SK-N-SH (cell line): ENCODE data around the gene DGLUCY. TPM values are rescaled to one million over a fixed set of nuclear protein-coding genes. Genes with fewer than 3 reads are reported as not detected.

Source experiments
- CTCF ChIA-PET: fragments of 300-600, 350-600 bp; formaldehyde crosslinking; extraction: SDS; loops from one replicate; lab custom pipeline; 2021; lab: Yijun Ruan, JAX
- POLR2A ChIA-PET: fragments of 350-600 bp; sonication (Branson Sonifier 250); formaldehyde crosslinking; extraction: SDS; loops from one replicate; lab custom pipeline; 2020; ENCODE audit warnings: antibody characterized with exemption, inconsistent platforms; lab: Yijun Ruan, JAX
- DNase-seq: peaks from one replicate; pipeline ENCODE4 v3.0.0; 2012
- H2AFZ ChIP-seq: fragments of 200-600 bp; sonication (generic); 2 replicates; pipeline ENCODE4 v1.8.1; 2016; ENCODE audit warnings: antibody characterized with exemption, mild to moderate bottlenecking, low read depth
- H3F3A ChIP-seq: fragments of 200-600 bp; sonication (generic); replicated peaks from 2 replicates; pipeline ENCODE3; 2016; ENCODE audit warnings: antibody characterized with exemption, mild to moderate bottlenecking; ENCODE audit not compliant: insufficient read depth
- H3K27ac ChIP-seq, 2 experiments: fragments of 200-500 bp in 1 of 2; fragments of 200-600 bp in 1 of 2; sonication (Bioruptor generic) in 1 of 2; sonication (generic), shearing (Covaris generic) in 1 of 2; 2 replicates each; pipeline versions ENCODE4 v1.5.1 to v1.6.1; 2014 to 2016; ENCODE audit warnings: low read depth in 2 of 2, inconsistent platforms in 1 of 2, low read length in 1 of 2, mild to moderate bottlenecking in 1 of 2, mixed read lengths in 1 of 2
- H3K27me3 ChIP-seq: fragments of 200-600 bp; sonication (generic), shearing (Covaris generic); 2 replicates; pipeline ENCODE4 v1.6.1; 2016; ENCODE audit warnings: mixed run types; ENCODE audit not compliant: insufficient read depth
- H3K36me3 ChIP-seq, 2 experiments: fragments of 200-500 bp in 1 of 2; fragments of 200-600 bp in 1 of 2; sonication (Bioruptor generic) in 1 of 2; sonication (generic) in 1 of 2; replicated peaks in 1 of 2; 2 replicates each; pipeline versions ENCODE3 to v1.5.1; 2014 to 2016; ENCODE audit warnings: low read length in 1 of 2, mild to moderate bottlenecking in 1 of 2; ENCODE audit not compliant: insufficient read depth in 2 of 2, control insufficient read depth in 1 of 2
- H3K4me1 ChIP-seq, 2 experiments: fragments of 200-500 bp in 1 of 2; fragments of 200-600 bp in 1 of 2; sonication (Bioruptor generic) in 1 of 2; sonication (generic), shearing (Covaris generic) in 1 of 2; 2 replicates each; pipeline versions ENCODE4 v1.5.1 to v1.6.1; 2014 to 2016; ENCODE audit warnings: low read depth in 1 of 2, low read length in 1 of 2, mixed run types in 1 of 2; ENCODE audit not compliant: insufficient read depth in 2 of 2, control insufficient read depth in 1 of 2
- H3K4me2 ChIP-seq: fragments of 200-600 bp; sonication (generic), shearing (Covaris generic); 2 replicates; pipeline ENCODE4 v1.6.1; 2017; ENCODE audit warnings: mixed run types
- H3K4me3 ChIP-seq, 2 experiments: fragments of 200-500 bp in 1 of 2; fragments of 200-600 bp in 1 of 2; sonication (Bioruptor generic) in 1 of 2; sonication (generic), shearing (Covaris generic) in 1 of 2; 2 replicates each; pipeline versions ENCODE4 v1.5.1 to v1.8.1; 2014 to 2016; ENCODE audit warnings: low read depth in 2 of 2, inconsistent platforms in 1 of 2, low read length in 1 of 2, mild to moderate bottlenecking in 1 of 2, mixed read lengths in 1 of 2, moderate library complexity in 1 of 2
- H3K79me2 ChIP-seq: fragments of 200-600 bp; sonication (generic); 2 replicates; pipeline ENCODE4 v1.8.1; 2017; ENCODE audit warnings: mild to moderate bottlenecking; ENCODE audit not compliant: insufficient read depth
- H3K9ac ChIP-seq: fragments of 200-600 bp; sonication (generic); 2 replicates; pipeline ENCODE4 v1.6.1; 2017; ENCODE audit warnings: mixed run types
- H3K9me2 ChIP-seq: fragments of 200-600 bp; sonication (generic); 2 replicates; pipeline ENCODE4 v1.6.1; 2017; ENCODE audit warnings: mixed run types
- H3K9me3 ChIP-seq: fragments of 200-600 bp; sonication (generic); 2 replicates; pipeline ENCODE4 v1.6.1; 2017; ENCODE audit warnings: mixed run types, mild to moderate bottlenecking, moderate library complexity
- H4K20me1 ChIP-seq: fragments of 200-600 bp; sonication (generic); 2 replicates; pipeline ENCODE4 v1.6.1; 2017; ENCODE audit warnings: mild to moderate bottlenecking, mixed run types; ENCODE audit not compliant: insufficient read depth
- CHD2 ChIP-seq: fragments of 150-350 bp; IDR thresholded peaks from 2 replicates; pipeline ENCODE4 v1.6.1; 2018; ENCODE audit warnings: low read length; ENCODE audit not compliant: partially characterized antibody
- ELF1 ChIP-seq: IDR thresholded peaks from 2 replicates; pipeline ENCODE4 v1.4.0; 2012
- EP300 ChIP-seq, 2 experiments: IDR thresholded peaks; 2 replicates each; pipeline versions ENCODE4 v1.4.0 to v1.6.1; 2012; ENCODE audit warnings: borderline replicate concordance in 1 of 2, low read depth in 1 of 2, low read length in 1 of 2
- GABPA ChIP-seq: IDR thresholded peaks from 2 replicates; pipeline ENCODE4 v1.4.0; 2012; ENCODE audit warnings: low read depth, mild to moderate bottlenecking
- JUND ChIP-seq: IDR thresholded peaks from 2 replicates; pipeline ENCODE4 v1.4.0; 2012
- MEF2A ChIP-seq: IDR thresholded peaks from 2 replicates; pipeline ENCODE4 v1.4.0; 2012; ENCODE audit warnings: low read depth, borderline replicate concordance
- MXI1 ChIP-seq: IDR thresholded peaks from 2 replicates; pipeline ENCODE4 v1.6.1; 2012; ENCODE audit warnings: mild to moderate bottlenecking, low read depth, low read length, improper control_type of control experiment
- PBX3 ChIP-seq: IDR thresholded peaks from 2 replicates; pipeline ENCODE4; 2012
- RCOR1 ChIP-seq: fragments of 150-350 bp; IDR thresholded peaks from 2 replicates; pipeline ENCODE4 v1.6.1; 2017; ENCODE audit warnings: antibody characterized with exemption, low read length
- REST ChIP-seq: IDR thresholded peaks from 2 replicates; pipeline ENCODE4 v1.6.1; 2012; ENCODE audit warnings: mild to moderate bottlenecking, low read depth, low read length, moderate library complexity
- RFX5 ChIP-seq: IDR thresholded peaks from 2 replicates; pipeline ENCODE4 v1.6.1; 2012; ENCODE audit warnings: mild to moderate bottlenecking, improper control_type of control experiment, low read length
- SIN3A ChIP-seq: IDR thresholded peaks from 2 replicates; pipeline ENCODE4 v1.6.1; 2012; ENCODE audit warnings: low read depth, mild to moderate bottlenecking, low read length, moderate library complexity, borderline replicate concordance
- SMC3 ChIP-seq: IDR thresholded peaks from 2 replicates; pipeline ENCODE4 v1.6.1; 2012; ENCODE audit warnings: low read depth, low read length, improper control_type of control experiment
- TCF12 ChIP-seq: IDR thresholded peaks from 2 replicates; pipeline ENCODE4 v1.4.0; 2012
- TEAD4 ChIP-seq: IDR thresholded peaks from 2 replicates; pipeline ENCODE4 v1.4.0; 2012; ENCODE audit warnings: mild to moderate bottlenecking, borderline replicate concordance; ENCODE audit not compliant: insufficient read depth
- USF1 ChIP-seq: IDR thresholded peaks from 2 replicates; pipeline ENCODE4 v1.4.0; 2012; ENCODE audit warnings: low read depth, borderline replicate concordance
- ZBTB33 ChIP-seq: IDR thresholded peaks from 2 replicates; pipeline ENCODE4 v1.4.0; 2012; ENCODE audit warnings: low read depth, borderline replicate concordance
- WGBS: methylation state at CpG from one replicate; pipeline ENCODE4 v1.1.6; 2017; ENCODE audit warnings: low lambda C conversion rate; 5-methylcytosine and 5-hydroxymethylcytosine counted together
- polyA plus RNA-seq, 3 experiments: library from polyadenylated mRNA; depleted of rRNA; stranded (reverse); fragments of >200 nt; gene quantifications; 2 replicates each; pipeline ENCODE4 v1.2.3, GENCODE V29; 2012

The DGLUCY gene
- polyA plus RNA-seq, 1 of the 3 experiments (the other 2 are of a cell fraction), result 17.2 TPM

GRCh38 chr14:91211017-91211416 lies 97.1 kb downstream of the DGLUCY start:
- H3K27ac ChIP-seq, result no peak overlapping the region
- ChIA-PET CTCF (no interaction called here), POLR2A (no interaction called here)
- H3K4me1 ChIP-seq, result no peaks in the 10 kb centered on the region
- DNase-seq, result no peak
- no peaks in the 10 kb centered on the region for H3F3A ChIP-seq
- 95% methylated on average over 2 of the region's 2 CpGs for WGBS
- H4K20me1 ChIP-seq, result no peaks in the 10 kb centered on the region
- H3K79me2 ChIP-seq, result no peaks in the 10 kb centered on the region
- no peaks in the 10 kb centered on the region for H3K27me3 ChIP-seq
- H3K4me2 ChIP-seq, result no peak overlapping the region
- no peak overlapping the region for H3K9ac ChIP-seq
- H3K36me3 ChIP-seq, result peaks cover 4 to 9% of the 10 kb centered on the region in 2 experiments
- no peak overlapping the region for H3K4me3 ChIP-seq
- H2AFZ ChIP-seq, result no peak overlapping the region
- H3K9me2 ChIP-seq, result no peaks in the 10 kb centered on the region
- TF ChIP-seq RFX5 (no peak), REST (no peak), TCF12 (no peak), GABPA (no peak), SMC3 (no peak), JUND (no peak), SIN3A (no peak), ELF1 (no peak), PBX3 (no peak), MXI1 (no peak), TEAD4 (no peak), CHD2 (no peak), RCOR1 (no peak)
- no peaks in the 10 kb centered on the region for H3K9me3 ChIP-seq

GRCh38 chr14:91214306-91214705 lies 100.4 kb downstream of the DGLUCY start:
- H3K27ac ChIP-seq, result no peak overlapping the region
- H3K4me2 ChIP-seq, result no peak overlapping the region
- TF ChIP-seq ZBTB33 (no peak), JUND (no peak), REST (no peak), MEF2A (no peak), MXI1 (no peak), GABPA (no peak), SIN3A (no peak), TCF12 (no peak), USF1 (no peak), EP300 (IDR thresholded peaks at IDR 0.05; ENCODE audit: borderline replicate concordance in 1 of 2, low read depth in 1 of 2, low read length in 1 of 2) (no peak)
- TF ChIP-seq, all 33 proteins: peak for 0
- 90% methylated on average over 6 of the region's 6 CpGs for WGBS
- H3K36me3 ChIP-seq, result peaks cover 6 to 9% of the 10 kb centered on the region in 2 experiments
- POLR2A ChIA-PET, result no interaction called here
- DNase-seq, result no peak
- no peaks in the 10 kb centered on the region for H4K20me1 ChIP-seq
- H3K79me2 ChIP-seq, result no peaks in the 10 kb centered on the region
- H3F3A ChIP-seq, result no peaks in the 10 kb centered on the region
- no peak overlapping the region for H3K9ac ChIP-seq
- no peaks in the 10 kb centered on the region for H3K9me3 ChIP-seq
- no peak overlapping the region for H3K4me3 ChIP-seq
- H3K4me1 ChIP-seq, result no peaks in the 10 kb centered on the region
- H3K27me3 ChIP-seq, result no peaks in the 10 kb centered on the region
- no peaks in the 10 kb centered on the region for H3K9me2 ChIP-seq
- H2AFZ ChIP-seq, result no peak overlapping the region
- CTCF ChIA-PET, result no interaction called here
